Measurements from ENCODE around the gene KANK2.
"Not testable (repeated sequence)": the region's sequence is repeated elsewhere in the genome, so short reads cannot be mapped to it uniquely, and the experiment has no call there.

KANK2 gene

GRCh38 chr19:11191273-11191755 is 6.0 kb downstream of the KANK2 start:
- no peak overlapping the region for H3K27ac ChIP-seq
- no peak for TF ChIP-seq ZFX (IDR thresholded peaks at IDR 0.05; ENCODE audit: borderline replicate concordance)

- TF ChIP-seq CTCF (IDR thresholded peaks at IDR 0.05) (no peak), ZFX (IDR thresholded peaks at IDR 0.05; ENCODE audit: borderline replicate concordance) (no peak)
- no peak overlapping the region for H3K27ac ChIP-seq
These were observed 6.8 kb downstream of the KANK2 start for GRCh38 chr19:11190501-11190900.

GRCh38 chr19:11187441-11187840 is 9.9 kb downstream of the KANK2 start:
- H3K27ac ChIP-seq: no peak overlapping the region
- TF ChIP-seq CTCF (IDR thresholded peaks at IDR 0.05): no peak
- no peak for TF ChIP-seq ZFX (IDR thresholded peaks at IDR 0.05; ENCODE audit: borderline replicate concordance)

GRCh38 chr19:11182994-11183393 is 14.4 kb downstream of the KANK2 start:
- TF ChIP-seq ZFX (IDR thresholded peaks at IDR 0.05; ENCODE audit: borderline replicate concordance) (no peak), CTCF (IDR thresholded peaks at IDR 0.05) (no peak)
- H3K27ac ChIP-seq: no peak overlapping the region

GRCh38 chr19:11181488-11181887 is 15.9 kb downstream of the KANK2 start:
- TF ChIP-seq CTCF (IDR thresholded peaks at IDR 0.05) (no peak), ZFX (IDR thresholded peaks at IDR 0.05; ENCODE audit: borderline replicate concordance) (no peak)
- no peak overlapping the region for H3K27ac ChIP-seq

DNA sequence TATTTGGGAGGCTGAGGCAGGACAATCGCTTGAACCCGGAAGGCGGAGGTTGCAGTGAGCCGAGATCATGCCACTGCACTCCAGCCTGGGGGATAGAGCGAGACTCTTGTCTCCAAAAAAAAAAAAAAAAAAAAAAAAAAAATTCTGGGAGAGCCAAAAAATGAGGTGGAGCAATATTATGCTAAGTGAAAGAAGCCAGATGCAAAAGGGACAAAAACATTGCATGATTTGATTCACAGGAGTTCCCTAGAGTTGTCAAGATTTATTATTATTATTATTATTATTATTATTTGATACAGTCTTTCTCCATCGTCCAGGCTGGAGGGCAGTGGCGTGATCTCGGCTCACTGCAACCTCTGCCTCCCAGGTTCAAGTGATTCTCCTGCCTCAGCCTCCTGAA is 16.4 kb downstream of the KANK2 start:
- not testable (repeated sequence) for H3K27ac ChIP-seq

- no peak for TF ChIP-seq CTCF (IDR thresholded peaks at IDR 0.05)
- no peak for TF ChIP-seq ZFX (IDR thresholded peaks at IDR 0.05; ENCODE audit: borderline replicate concordance)
- H3K27ac ChIP-seq: no peak overlapping the region
These were observed 17.0 kb downstream of the KANK2 start for GRCh38 chr19:11180346-11180745.

- H3K27ac ChIP-seq: no peak overlapping the region
- no peak for TF ChIP-seq ZFX (IDR thresholded peaks at IDR 0.05; ENCODE audit: borderline replicate concordance)
- TF ChIP-seq CTCF (IDR thresholded peaks at IDR 0.05): no peak
These were observed 17.5 kb downstream of the KANK2 start for GRCh38 chr19:11179716-11180297.

- H3K27ac ChIP-seq: not testable (repeated sequence)
These were observed 18.2 kb downstream of the KANK2 start for GRCh38 chr19:11179145-11179465.

All from 22Rv1 (cell line).